ENCODE data around the gene KTN1.

The KTN1 gene

GRCh38 chr14:55578511-55578910 lies 1.5 kb upstream of the KTN1 start:
- no peak for DNase-seq

- peak; percentile 63 for DNase-seq
Measured at GRCh38 chr14:55580470-55581341, 699 bp downstream of the KTN1 start.

DNA sequence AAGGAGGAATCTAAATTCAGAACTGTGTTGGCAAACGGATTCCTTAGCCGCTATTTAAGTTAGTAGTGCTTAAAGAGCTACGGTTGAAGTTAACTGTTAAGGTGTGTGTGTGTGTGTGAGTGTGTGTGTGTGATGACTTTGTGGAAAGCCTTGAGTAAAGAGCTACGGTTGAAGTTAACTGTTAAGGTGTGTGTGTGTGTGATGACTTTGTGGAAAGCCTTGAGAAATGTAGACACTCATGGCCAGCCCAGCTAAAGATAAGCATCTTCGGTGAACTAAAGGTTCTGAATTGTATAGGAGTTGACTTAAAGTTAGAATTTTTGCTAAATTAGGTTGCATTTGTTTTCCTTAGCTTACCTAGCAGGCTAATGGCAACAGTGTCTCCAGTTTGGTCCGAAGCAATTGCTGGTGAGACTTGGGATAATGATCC lies 1.4 kb downstream of the KTN1 start:
- DNase-seq = no peak

DNA sequence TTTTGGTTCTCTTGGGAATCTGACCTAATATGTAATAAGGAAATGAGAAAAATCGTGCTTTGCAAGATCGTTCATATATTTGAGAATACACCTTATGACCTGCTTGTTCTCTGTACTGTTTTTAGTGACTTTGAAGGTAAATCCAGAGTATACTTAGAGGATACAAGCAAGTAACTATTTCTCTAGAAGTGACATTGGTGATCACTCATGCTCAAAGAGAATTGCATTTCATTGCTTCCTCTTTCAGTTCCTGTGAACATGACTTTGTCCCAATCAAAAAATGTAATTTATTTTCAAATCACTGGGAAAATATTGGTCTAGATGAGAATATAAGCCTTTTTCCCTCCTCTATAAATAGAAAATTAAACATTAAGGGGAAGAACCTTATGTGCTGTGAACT lies 2.7 kb downstream of the KTN1 start:
- no peak for DNase-seq

GRCh38 chr14:55583942-55584468 lies 4.0 kb downstream of the KTN1 start:
- no peak for DNase-seq

DNA sequence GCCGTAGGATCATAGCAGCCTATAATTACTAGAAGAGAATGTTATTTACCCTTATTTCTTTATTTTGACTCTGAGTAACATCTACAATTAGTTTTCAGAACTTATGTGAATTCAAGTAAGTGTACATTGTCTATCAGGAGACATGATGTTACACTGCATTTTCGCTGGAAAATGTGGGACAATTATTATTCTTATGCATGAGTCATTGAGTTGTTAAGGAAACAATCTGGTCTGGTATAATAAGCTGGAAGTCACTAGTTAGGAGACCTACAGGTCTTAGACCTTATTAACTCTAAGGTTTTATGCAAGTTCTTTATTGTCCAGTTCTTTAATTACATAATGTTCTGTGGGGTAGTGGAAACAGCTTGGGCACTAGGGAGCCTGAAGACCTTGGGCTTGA lies 5.8 kb downstream of the KTN1 start:
- no peak for DNase-seq

DNA sequence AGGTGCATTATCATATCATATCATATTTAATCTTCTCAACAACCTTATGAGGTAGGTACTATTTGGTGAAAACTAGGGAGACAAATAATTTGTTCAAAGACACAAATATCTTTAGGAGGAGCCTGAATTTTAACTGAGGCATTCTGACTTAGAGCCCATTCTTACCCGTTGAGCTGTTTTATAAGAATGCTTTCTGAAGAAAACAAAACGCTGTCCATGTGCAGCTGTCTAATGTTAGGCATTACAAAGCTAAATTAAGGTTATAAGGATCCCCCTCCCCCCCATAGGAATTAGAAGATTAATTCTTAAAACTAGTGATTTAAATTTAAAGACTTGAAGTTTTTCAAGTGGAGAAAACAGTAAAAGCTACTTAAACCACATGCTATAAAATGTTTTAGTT lies 6.4 kb downstream of the KTN1 start:
- no peak for DNase-seq

GRCh38 chr14:55587847-55588246 lies 7.8 kb downstream of the KTN1 start:
- no peak for DNase-seq

GRCh38 chr14:55588259-55588699 lies 8.3 kb downstream of the KTN1 start:
- no peak for DNase-seq

DNA sequence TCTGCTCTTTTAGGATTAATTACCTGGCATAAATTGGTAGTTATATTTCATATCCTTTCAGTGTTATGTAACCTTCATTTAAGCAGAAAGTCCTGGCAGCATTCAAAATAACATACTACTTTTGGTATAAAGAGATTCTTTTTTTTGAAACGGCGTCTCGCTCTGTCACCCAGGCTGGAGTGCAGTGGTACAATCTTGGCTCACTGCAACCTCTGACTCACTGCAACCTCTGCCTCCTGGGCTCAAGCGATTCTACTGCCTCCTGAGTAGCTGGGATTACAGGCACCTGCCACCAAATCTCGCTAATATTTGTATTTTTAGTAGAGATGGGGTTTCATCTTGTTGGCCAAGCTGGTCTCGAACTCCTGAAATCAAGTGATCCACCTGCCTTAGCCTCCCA lies 9.2 kb downstream of the KTN1 start:
- DNase-seq = no peak

GRCh38 chr14:55592436-55592835 lies 12.4 kb downstream of the KTN1 start:
- no peak for DNase-seq

DNA sequence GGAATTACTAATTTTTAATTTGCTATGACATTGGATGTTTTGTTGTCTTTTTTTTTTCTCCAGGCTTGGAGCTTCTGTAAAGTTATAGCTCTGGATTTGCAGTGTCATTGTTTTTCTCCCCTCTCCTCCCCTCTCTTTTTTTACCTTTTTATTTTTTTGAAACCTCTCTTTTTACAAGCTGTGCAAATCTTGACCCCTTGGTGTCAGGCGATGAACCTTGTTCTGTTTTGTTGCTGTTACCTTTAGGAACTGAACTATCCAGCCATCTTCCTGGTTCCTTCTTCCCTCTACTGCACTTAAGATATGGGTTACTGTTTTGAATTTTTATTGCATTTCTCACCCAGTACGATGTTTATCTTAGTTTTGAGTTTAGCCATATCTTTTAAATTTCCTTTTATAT lies 13.7 kb downstream of the KTN1 start:
- no peak for DNase-seq

DNA sequence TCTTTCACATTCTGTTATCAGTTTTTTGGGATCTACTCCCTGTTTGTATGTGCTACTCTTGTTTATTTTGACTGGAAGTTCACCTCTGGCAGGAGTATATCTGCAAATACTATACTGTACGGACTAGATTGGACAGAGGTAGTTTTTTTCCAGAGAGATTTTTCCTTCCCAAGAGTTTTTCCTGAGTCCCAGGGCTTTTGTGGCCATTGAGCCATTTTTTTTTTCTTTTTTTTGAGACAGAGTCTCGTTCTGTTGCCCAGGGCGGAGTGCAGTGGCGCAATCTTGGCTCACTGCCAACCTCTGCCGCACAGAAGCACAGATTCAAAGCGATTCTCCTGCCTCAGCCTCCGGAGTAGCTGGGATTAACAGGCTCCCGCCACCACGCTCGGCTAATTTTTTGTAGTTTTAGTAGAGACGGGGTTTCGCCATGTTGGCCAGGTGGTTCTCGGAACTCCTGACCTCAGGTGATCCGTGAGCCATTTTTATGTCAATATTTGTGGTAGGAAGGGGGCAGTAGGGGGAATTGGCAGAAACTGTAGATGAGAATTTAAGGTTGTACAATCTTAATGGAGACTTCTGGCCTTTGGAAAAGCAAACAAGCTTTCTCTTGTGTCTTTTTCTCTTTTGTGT lies 19.4 kb downstream of the KTN1 start:
- DNase-seq = no peak

DNA sequence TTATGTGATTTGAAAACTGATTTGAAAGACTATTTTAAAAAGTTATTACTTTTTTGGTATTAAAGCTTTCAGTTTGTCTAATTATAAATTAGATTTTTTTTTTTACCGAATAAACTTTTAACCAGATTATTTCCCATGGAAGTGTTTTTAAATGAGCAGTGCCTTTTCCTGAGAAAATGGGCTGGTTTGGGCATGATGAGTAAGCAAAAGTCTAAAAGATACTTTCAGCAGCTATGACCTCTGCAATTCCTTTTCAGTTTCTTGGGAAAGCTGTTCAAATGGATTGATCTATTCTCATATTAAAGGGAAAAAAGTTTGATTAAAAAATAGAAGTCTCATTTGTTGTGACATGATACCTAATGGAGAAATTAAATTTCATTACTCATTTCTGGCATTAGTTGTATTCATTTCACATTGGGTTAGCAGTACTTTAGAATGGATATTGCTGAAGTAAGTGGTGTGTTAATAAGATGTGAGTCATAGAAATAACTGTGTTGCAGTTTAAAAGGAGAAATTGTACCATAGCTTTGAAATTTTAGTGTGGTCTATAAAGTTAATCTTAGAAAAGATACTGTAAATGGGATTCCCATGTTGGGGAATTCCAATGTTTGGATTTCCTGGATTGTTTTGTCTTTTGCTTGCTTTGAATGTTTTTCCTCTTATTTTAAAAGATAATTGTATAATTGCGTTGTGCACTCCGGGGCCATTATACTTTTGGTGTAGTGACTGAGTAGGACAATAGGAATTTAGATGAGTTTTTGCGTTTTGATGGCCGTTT lies 21.0 kb downstream of the KTN1 start:
- no peak for DNase-seq

- DNase-seq = no peak
Measured at GRCh38 chr14:55603401-55603953, 23.5 kb downstream of the KTN1 start.

DNA sequence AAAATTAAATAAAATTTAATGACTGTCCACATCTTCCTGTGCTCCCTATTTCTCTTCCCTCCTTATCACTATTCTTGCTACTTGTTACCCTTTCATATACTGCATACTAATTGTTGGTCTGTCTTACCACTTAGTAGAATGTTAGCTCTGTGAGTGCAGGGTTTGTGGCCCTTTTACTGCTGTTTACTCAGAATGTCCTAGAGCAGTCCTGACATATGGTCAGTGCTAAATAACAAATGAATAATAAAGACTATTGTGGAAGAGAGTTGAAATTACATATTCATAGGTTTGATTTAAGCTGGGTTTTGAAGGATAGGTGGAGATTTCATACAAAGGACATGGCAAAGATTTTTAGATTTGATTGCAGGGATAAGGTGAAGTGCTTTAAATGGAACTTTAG lies 24.5 kb downstream of the KTN1 start:
- DNase-seq = no peak

DNA sequence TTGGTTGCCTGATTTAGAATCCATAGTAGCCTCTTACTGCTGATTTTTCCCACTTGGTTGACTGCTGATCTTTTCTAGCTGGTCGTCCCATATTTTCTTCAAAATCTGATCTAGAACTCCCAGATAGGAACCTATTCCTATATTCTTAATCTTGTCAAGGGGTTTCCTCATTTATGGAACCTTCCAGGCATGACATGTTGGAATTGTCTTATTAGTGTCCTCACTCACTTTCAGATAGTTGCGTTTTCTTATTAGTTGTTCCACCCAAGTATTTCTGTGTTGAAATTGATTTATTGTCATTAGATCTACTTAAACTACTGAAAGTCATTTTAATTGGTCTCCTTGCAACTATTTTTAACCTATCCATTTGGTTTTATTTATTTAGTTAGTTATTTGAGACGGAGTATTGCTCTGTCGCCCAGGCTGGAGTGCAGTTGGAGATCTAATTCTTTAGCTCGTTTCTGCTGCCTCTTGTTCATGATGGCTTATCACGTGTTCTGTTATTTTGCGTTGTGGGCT lies 25.0 kb downstream of the KTN1 start:
- DNase-seq = no peak

GRCh38 chr14:55605793-55606192 lies 25.8 kb downstream of the KTN1 start:
- DNase-seq = no peak

- no peak for DNase-seq
Measured at GRCh38 chr14:55607386-55607785, 27.4 kb downstream of the KTN1 start.

DNA sequence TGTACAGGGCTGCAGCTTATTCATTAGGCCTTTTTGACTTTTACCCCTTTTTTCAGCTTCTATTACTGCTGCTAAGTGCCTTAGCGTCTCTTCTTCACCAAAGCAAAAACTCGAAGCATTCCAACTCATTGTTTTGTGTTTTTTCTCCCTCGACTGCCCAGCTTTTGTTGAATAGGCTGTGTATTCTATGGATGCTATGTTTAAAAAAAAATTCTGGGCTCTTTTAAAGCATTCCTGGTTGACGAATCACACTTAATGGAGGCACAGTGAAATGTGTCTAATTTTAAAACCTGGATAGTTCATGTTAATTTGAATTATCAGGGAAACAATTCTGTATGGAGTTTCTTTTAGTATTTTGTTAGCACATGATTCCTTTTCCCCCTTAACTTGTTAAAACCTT lies 29.7 kb downstream of the KTN1 start:
- DNase-seq = no peak

DNA sequence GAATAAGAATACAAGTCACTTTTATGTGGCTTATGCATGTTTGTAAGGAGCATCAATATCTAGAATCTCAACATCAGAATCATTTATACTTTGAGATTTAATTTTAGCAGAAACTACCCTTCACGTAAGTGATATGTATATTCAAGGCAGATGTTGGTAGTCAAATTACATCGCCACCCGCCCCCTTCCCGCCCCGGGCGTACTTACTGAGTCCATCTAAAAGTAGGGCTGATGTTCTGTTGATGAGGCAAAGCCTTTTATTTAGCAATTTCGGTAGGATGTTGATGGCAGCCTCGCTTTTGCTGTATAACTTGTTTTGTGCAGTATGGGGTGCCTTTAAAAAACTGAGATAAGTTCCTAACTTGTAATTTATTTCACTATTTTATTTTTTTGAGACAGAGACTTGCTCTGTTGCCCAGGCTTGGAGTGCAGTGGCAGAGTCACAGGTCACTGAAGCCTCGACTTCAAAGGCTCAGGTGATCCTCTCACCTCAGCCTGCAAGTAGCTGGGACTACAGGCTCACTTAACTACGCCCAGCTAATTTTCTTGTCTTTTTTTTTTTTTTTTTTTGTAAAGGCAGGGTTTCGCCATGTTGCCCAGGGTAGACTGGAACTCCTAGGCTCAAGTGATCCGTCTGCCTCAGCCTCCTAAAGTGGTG lies 30.8 kb downstream of the KTN1 start:
- no peak for DNase-seq

- DNase-seq = no peak
Measured at GRCh38 chr14:55611859-55612258, 31.9 kb downstream of the KTN1 start.
